Transverse colon (tissue), 4 donors: ENCODE data around the gene PREX1. TPM values are rescaled to one million over a fixed set of nuclear protein-coding genes. Genes with fewer than 3 reads are reported as not detected.

Experiments used
- DNase-seq: peaks from one replicate; pipeline ENCODE4 v3.0.0-alpha.2; 2019
- H3K27ac ChIP-seq, 4 donors: fragments of 200-600 bp; sonication (generic); 2 replicates each; pipeline ENCODE4 v1.5.1; 2016 to 2018; ENCODE audit warnings: inconsistent platforms in 4 of 4
- H3K27me3 ChIP-seq: fragments of 200-600 bp; sonication (generic); 2 replicates; pipeline ENCODE4 v1.5.1; 2017; ENCODE audit warnings: inconsistent platforms
- H3K36me3 ChIP-seq, 4 donors: fragments of 200-600 bp; sonication (generic); 2 replicates each; pipeline ENCODE4 v1.5.1; 2017 to 2019; ENCODE audit warnings: inconsistent platforms in 4 of 4
- H3K4me1 ChIP-seq, 4 donors: fragments of 200-600 bp; sonication (generic); 2 replicates each; pipeline ENCODE4 v1.5.1; 2017 to 2020; ENCODE audit warnings: inconsistent platforms in 4 of 4
- H3K4me3 ChIP-seq, 4 donors: fragments of 200-600 bp; sonication (generic); 1 replicate in 1 of 4; 2 replicates in 3 of 4; pipeline versions ENCODE4 v1.5.1 to v1.6.1; 2017 to 2019; ENCODE audit warnings: inconsistent platforms in 4 of 4
- H3K9me3 ChIP-seq, 2 donors: fragments of 200-600 bp; sonication (generic); 2 replicates each; pipeline ENCODE4 v1.5.1; 2017 to 2019; ENCODE audit warnings: inconsistent platforms in 2 of 2
- CTCF ChIP-seq, 5 experiments: fragments of 200-600 bp in 3 of 5; fragments of 450-650 bp in 2 of 5; sonication (generic) in 3 of 5; IDR thresholded peaks; 1 replicate in 2 of 5; 2 replicates in 3 of 5; pipeline ENCODE4 v1.5.1; 2016 to 2017; ENCODE audit warnings: antibody characterized with exemption in 5 of 5, inconsistent platforms in 3 of 5, mild to moderate bottlenecking in 2 of 5, moderate library complexity in 1 of 5
- EP300 ChIP-seq: sonication (generic); formaldehyde crosslinking; IDR thresholded peaks from one replicate; pipeline ENCODE4 v1.6.1; 2017; ENCODE audit warnings: antibody characterized with exemption, low read depth
- POLR2A ChIP-seq: fragments of 450-650 bp; IDR thresholded peaks from one replicate; pipeline ENCODE4 v1.6.1; 2016; ENCODE audit warnings: antibody characterized with exemption, mild to moderate bottlenecking, moderate library complexity
- POLR2AphosphoS5 ChIP-seq, 3 donors: sonication (generic); formaldehyde crosslinking; IDR thresholded peaks; one replicate each; pipeline ENCODE4 v1.6.1; 2016; ENCODE audit warnings: antibody characterized with exemption in 3 of 3
- WGBS, 2 donors: methylation state at CpG; one replicate each; pipeline ENCODE4 v1.1.5; 2018; ENCODE audit warnings: low coverage in 1 of 2; 5-methylcytosine and 5-hydroxymethylcytosine counted together
- in situ Hi-C, 4 donors: fragments of 200-750 bp; cut with MboI; loops; one replicate each; pipeline versions ENCODE4 v1.15.0 to v1.15.1; 2017; ENCODE audit warnings: low sequenced_read_pairs in 3 of 4, low pct_ligation_motif_present in 1 of 4, low pct_unique_long_range_greater_than_20kb in 1 of 4
- intact Hi-C: fragments of 100-400 bp; cut with DNase I; formaldehyde crosslinking; loops from one replicate; pipeline ENCODE4 v1.15.1; 2023; ENCODE audit warnings: low total_unique reads
- total RNA-seq, 4 donors: library from RNA; depleted of rRNA; stranded (reverse); fragments of >200 nt; gene quantifications; one replicate each; pipeline ENCODE4 v1.1.0, GENCODE V29; 2016

PREX1 gene
- total RNA-seq, 4 donors from 2014 or later, result 10.9 to 29.9 (median 16.6) TPM

- H3K27ac ChIP-seq, result peak overlapping the region in 1 of 4 donors; percentile 61
- H3K4me3 ChIP-seq, result no peak overlapping the region
- intact Hi-C loops, result no loop called here
- peaks cover 22 to 52% (median 42%) of the 10 kb centered on the region in 4 donors for H3K4me1 ChIP-seq
- TF ChIP-seq POLR2AphosphoS5 (IDR thresholded peaks at IDR 0.05) (no peak), CTCF (IDR thresholded peaks at IDR 0.05) (no peak), POLR2A (no peak), EP300 (no peak)
- in situ Hi-C loops, result no loop called here
- whole genome bisulfite sequencing, 2 donors, result 67 to 100% methylated on average over 2 to 6 of the region's 6 CpGs
- DNase-seq, result no peak
- no peaks in the 10 kb centered on the region for H3K36me3 ChIP-seq
- no peaks in the 10 kb centered on the region for H3K9me3 ChIP-seq
- no peaks in the 10 kb centered on the region for H3K27me3 ChIP-seq
Observed at GRCh38 chr20:48681201-48681872, 146.5 kb downstream of the PREX1 start.

DNA sequence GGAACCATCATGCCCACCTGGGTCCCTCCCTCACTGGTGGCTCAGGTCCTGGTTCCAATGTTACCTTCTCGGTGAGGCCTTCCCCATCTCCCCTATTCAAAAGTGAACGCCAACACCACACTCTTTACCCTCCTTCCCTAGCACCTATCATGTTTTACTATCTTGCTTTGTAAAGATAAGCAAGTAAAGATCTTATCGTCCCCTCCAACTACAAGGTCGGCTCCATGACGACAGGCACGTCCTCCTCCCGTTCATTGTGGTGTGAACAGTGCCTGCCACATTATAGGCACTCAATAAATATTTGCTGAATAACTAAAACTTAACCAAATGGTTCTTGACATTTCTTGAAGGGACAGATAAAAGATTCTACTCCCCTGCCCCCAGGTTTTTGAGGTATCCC is 147.1 kb downstream of the PREX1 start:
- 66 to 82% methylated on average over 5 to 7 of the region's 7 CpGs for WGBS, 2 donors
- no peaks in the 10 kb centered on the region for H3K9me3 ChIP-seq
- H3K36me3 ChIP-seq, result no peaks in the 10 kb centered on the region
- TF ChIP-seq CTCF (IDR thresholded peaks at IDR 0.05) (no peak), POLR2AphosphoS5 (IDR thresholded peaks at IDR 0.05) (no peak), EP300 (no peak), POLR2A (no peak)
- H3K27ac ChIP-seq, result peak overlapping the region in 3 of 4 donors; percentile 2 to 23 (median 7)
- H3K27me3 ChIP-seq, result no peaks in the 10 kb centered on the region
- H3K4me1 ChIP-seq, result peaks cover 17 to 45% (median 35%) of the 10 kb centered on the region in 4 donors
- no peak for DNase-seq
- in situ Hi-C loops, result no loop called here
- intact Hi-C loops, result no loop called here
- H3K4me3 ChIP-seq, result no peak overlapping the region

- H3K27me3 ChIP-seq, result no peaks in the 10 kb centered on the region
- H3K9me3 ChIP-seq, result no peaks in the 10 kb centered on the region
- in situ Hi-C loops, result no loop called here
- intact Hi-C loops, result no loop called here
- peaks cover 17 to 35% (median 28%) of the 10 kb centered on the region in 4 donors for H3K4me1 ChIP-seq
- TF ChIP-seq POLR2AphosphoS5 (IDR thresholded peaks at IDR 0.05) (peak in 1 of 3 donors; percentile 22), EP300 (no peak), POLR2A (no peak), CTCF (IDR thresholded peaks at IDR 0.05) (no peak)
- no peak overlapping the region for H3K4me3 ChIP-seq
- peak overlapping the region in 2 of 4 donors; percentile 2 to 23 for H3K27ac ChIP-seq
- no peaks in the 10 kb centered on the region for H3K36me3 ChIP-seq
- WGBS, 2 donors, result 71% methylated on average over 14 of the region's 14 CpGs; no CpG with 5 or more reads in 1 of the 2 donors
- DNase-seq, result peak; percentile 88
Observed at GRCh38 chr20:48679599-48679998, 148.2 kb downstream of the PREX1 start.

DNA sequence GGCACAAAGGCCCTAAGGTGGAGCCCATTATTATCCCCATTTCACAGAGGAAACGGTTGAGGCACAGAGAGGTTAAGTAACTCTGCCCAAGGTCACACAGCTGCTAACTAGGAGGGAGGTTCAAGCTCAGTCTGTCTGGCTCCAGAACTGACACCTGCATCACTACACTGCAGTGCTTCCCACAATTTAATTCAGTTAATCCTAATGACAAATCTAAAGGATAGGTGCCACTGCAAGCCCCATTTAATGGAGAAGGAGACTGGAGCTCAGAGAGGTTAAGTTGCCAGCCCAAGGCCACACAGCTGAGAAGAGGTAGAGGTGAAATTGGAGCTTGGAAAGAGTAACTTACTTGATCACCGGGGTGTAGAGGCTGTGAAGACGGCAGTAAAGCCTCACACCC is 148.8 kb downstream of the PREX1 start:
- Histone ChIP-seq H3K9me3 (no peaks in the 10 kb centered on the region), H3K4me3 (no peak overlapping the region), H3K27ac (no peak overlapping the region), H3K36me3 (no peaks in the 10 kb centered on the region), H3K4me1 (peaks cover 17 to 29% (median 22%) of the 10 kb centered on the region in 4 donors), H3K27me3 (no peaks in the 10 kb centered on the region)
- no peak for TF ChIP-seq CTCF (IDR thresholded peaks at IDR 0.05)
- TF ChIP-seq POLR2AphosphoS5 (IDR thresholded peaks at IDR 0.05), result no peak
- no peak for TF ChIP-seq EP300
- no peak for TF ChIP-seq POLR2A
- WGBS, 2 donors, result 80 to 96% methylated on average over 1 to 3 of the region's 3 CpGs
- DNase-seq, result no peak
- in situ Hi-C loops (no loop called here), intact Hi-C loops (no loop called here)
